Type B pancreatic cell (in vitro differentiated cells): ENCODE results near the gene TNFAIP1. TPM values are rescaled to one million over a fixed set of nuclear protein-coding genes. Genes with fewer than 3 reads are reported as not detected.

Experiments used
- DNase-seq: peaks from one replicate; pipeline ENCODE4 v3.0.0; 2021; ENCODE audit warnings: mixed read lengths; ENCODE audit not compliant: unreplicated experiment; ENCODE audit errors: extremely low spot score
- H3K27ac Mint-ChIP-seq: 2 replicates; pipeline ENCODE4 v1.8.0; 2021; ENCODE audit warnings: mild to moderate bottlenecking, mixed read lengths
- H3K27me3 Mint-ChIP-seq: 2 replicates; pipeline ENCODE4 v1.8.0; 2021; ENCODE audit warnings: mixed read lengths
- H3K36me3 Mint-ChIP-seq: 2 replicates; pipeline ENCODE4 v1.8.0; 2021; ENCODE audit warnings: mixed read lengths
- H3K4me1 Mint-ChIP-seq: one replicate; pipeline ENCODE4 v1.8.0; 2021; ENCODE audit warnings: mixed read lengths; ENCODE audit not compliant: unreplicated experiment
- H3K4me3 Mint-ChIP-seq: 2 replicates; pipeline ENCODE4 v1.8.0; 2021; ENCODE audit warnings: mild to moderate bottlenecking, mixed read lengths
- H3K9me3 Mint-ChIP-seq: 2 replicates; pipeline ENCODE4 v1.8.0; 2021; ENCODE audit warnings: mixed read lengths
- CTCF ChIP-seq: fragments of 200-600 bp; sonication (generic); conservative IDR thresholded peaks from 2 replicates; pipeline ENCODE4 v1.5.0; 2021; ENCODE audit warnings: antibody characterized with exemption, mild to moderate bottlenecking
- total RNA-seq: library from RNA; stranded (reverse); gene quantifications from 2 replicates; pipeline ENCODE4 v1.2.1, GENCODE V29; 2021; ENCODE audit warnings: low replicate concordance

The TNFAIP1 gene
- total RNA-seq, 1 donor from 2014 or later = 37.8 TPM

GRCh38 chr17:28371245-28372202 is 36.0 kb downstream of the TNFAIP1 start, which contains the start of gene SARM1:
SARM1 (plus strand) TSS chr17:28371694; CDS start chr17:28372033, 339 bp downstream.
- peak within 1 kb of the TSS; percentile 92 for H3K4me3 Mint-ChIP-seq
- peaks cover 14% of the 10 kb centered on the region for H3K27me3 Mint-ChIP-seq
- no peak for TF ChIP-seq CTCF
- peak within 1 kb of the TSS; percentile 91 for H3K27ac Mint-ChIP-seq
- peaks cover 4% of the 10 kb centered on the region for H3K36me3 Mint-ChIP-seq
- peak; percentile 92 for DNase-seq
- peaks cover 28% of the 10 kb centered on the region for H3K4me1 Mint-ChIP-seq
- H3K9me3 Mint-ChIP-seq = no peaks in the 10 kb centered on the region

GRCh38 chr17:28372203-28372944 is 36.8 kb downstream of the TNFAIP1 start:
- H3K9me3 Mint-ChIP-seq = no peaks in the 10 kb centered on the region
- H3K4me3 Mint-ChIP-seq = peak overlapping the region; percentile 83
- H3K27me3 Mint-ChIP-seq = peaks cover 14% of the 10 kb centered on the region
- TF ChIP-seq CTCF = no peak
- H3K36me3 Mint-ChIP-seq = peaks cover 4% of the 10 kb centered on the region
- H3K27ac Mint-ChIP-seq = no peak overlapping the region
- no peak for DNase-seq
- H3K4me1 Mint-ChIP-seq = peaks cover 28% of the 10 kb centered on the region

DNA sequence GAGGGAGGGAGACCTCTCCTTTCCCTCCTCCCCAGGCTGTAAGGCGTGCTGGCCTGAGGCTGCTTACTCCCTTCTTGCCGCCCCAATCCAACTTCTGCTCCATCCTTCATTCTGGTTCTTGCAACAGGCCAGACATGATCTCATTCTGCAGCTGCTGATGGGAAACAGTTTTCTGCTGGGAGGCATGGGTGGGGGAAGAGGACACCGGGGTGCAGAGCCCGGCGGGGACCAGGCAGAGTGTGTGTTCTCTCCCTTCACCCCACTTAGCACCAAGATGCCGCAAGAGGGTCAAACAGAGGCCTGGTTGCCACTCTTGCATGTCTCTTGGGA is 37.3 kb downstream of the TNFAIP1 start:
- no peak for DNase-seq
- peak overlapping the region; percentile 83 for H3K4me3 Mint-ChIP-seq
- H3K4me1 Mint-ChIP-seq = peaks cover 28% of the 10 kb centered on the region
- no peak overlapping the region for H3K27ac Mint-ChIP-seq
- no peak for TF ChIP-seq CTCF
- H3K36me3 Mint-ChIP-seq = peaks cover 4% of the 10 kb centered on the region
- peaks cover 14% of the 10 kb centered on the region for H3K27me3 Mint-ChIP-seq
- H3K9me3 Mint-ChIP-seq = no peaks in the 10 kb centered on the region

DNA sequence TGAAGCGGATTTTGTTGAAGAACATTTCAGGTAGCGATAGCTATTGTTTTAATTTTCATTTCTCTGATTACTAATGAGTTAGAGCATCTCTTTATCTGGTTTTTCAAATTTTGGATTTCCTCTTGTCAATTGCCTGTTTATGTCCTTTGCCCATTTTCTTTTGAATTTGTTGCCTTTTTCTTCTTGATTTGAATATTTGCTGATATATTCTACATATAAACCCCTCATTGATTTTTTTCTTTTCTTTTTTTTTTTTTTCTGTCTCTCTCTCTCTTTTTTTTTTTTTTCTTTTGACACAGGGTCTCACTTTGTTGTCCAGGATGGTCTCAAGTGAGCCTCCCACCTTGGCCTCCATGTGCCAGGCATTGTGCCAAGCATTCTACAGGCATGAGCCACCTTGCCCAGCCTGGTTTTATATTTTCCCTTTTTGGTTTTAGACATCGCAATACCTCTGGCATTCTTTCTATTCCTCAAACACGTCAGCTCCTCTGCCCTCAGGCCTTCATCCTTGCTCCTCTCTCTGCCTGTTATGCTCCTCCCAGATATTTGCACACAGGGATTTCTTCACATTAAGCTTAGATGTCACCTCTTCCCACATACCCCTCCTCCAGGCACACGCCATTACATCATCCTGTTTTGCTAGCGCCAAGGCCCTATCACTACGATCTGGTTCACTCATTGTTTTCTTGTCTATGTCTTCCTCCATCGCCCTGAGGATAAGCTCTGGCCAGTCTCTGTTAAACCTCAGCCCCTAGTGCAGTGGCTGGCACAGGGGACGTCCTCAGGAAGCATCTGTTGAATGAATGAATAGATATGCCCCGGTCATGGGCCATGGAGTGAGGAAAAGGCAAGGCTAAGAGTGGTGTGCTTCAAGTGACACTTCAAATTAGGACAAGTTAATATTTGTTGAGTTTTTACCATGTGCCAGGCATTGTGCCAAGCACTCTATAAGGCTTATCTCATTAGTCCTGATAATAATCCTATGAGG is 44.5 kb downstream of the TNFAIP1 start:
- peak overlapping the region; percentile 13 for H3K4me3 Mint-ChIP-seq
- peaks cover 20% of the 10 kb centered on the region for H3K36me3 Mint-ChIP-seq
- no peak for TF ChIP-seq CTCF
- no peak for DNase-seq
- H3K27ac Mint-ChIP-seq = peak overlapping the region; percentile 43
- H3K9me3 Mint-ChIP-seq = no peaks in the 10 kb centered on the region
- H3K27me3 Mint-ChIP-seq = peaks cover 57% of the 10 kb centered on the region
- peaks cover 6% of the 10 kb centered on the region for H3K4me1 Mint-ChIP-seq
